ENCODE measurements around the gene MYOT. TPM values are rescaled to one million over a fixed set of nuclear protein-coding genes. Genes with fewer than 3 reads are reported as not detected.

Gene MYOT
- total RNA-seq, 1 donor from 2014 or later: not detected

GRCh38 chr5:137933491-137933911 lies 65.8 kb downstream of the MYOT start:
- Histone ChIP-seq H3K79me2 (ENCODE audit: insufficient read depth, low read length) (no peaks in the 10 kb centered on the region), H3K4me2 (ENCODE audit: low read length) (no peak overlapping the region), H3K4me1 (ENCODE audit: insufficient read depth, low read length) (no peaks in the 10 kb centered on the region), H3K36me3 (ENCODE audit: insufficient read depth, low read length) (peaks cover 4% of the 10 kb centered on the region), H3K9me3 (ENCODE audit: insufficient read depth, low read depth, low read length) (no peaks in the 10 kb centered on the region), H3K9ac (ENCODE audit: low read length) (no peak overlapping the region), H3K27me3 (ENCODE audit: insufficient read depth, low read length) (no peaks in the 10 kb centered on the region), H2AFZ (ENCODE audit: low read depth, low read length) (no peak overlapping the region), H4K20me1 (ENCODE audit: insufficient read depth, low read length) (no peaks in the 10 kb centered on the region), H3K4me3 (ENCODE audit: insufficient read depth, low read depth, low read length) (no peak overlapping the region), H3K27ac (ENCODE audit: low read depth, low read length) (no peak overlapping the region)
- Mint-ChIP-seq H3K36me3 (ENCODE audit: low read depth, unreplicated experiment) (peaks cover 3% of the 10 kb centered on the region), H3K9me3 (ENCODE audit: unreplicated experiment) (no peaks in the 10 kb centered on the region), H3K4me3 (ENCODE audit: unreplicated experiment) (no peak overlapping the region), H3K27ac (ENCODE audit: unreplicated experiment) (no peak overlapping the region), H3K4me1 (ENCODE audit: low read depth, unreplicated experiment) (peaks cover 3% of the 10 kb centered on the region), H3K27me3 (ENCODE audit: low read depth, unreplicated experiment) (no peaks in the 10 kb centered on the region)
- DNase-seq (ENCODE audit: low read depth): peak; percentile 47
- FAIRE-seq: no peak
- TF ChIP-seq EZH2 (IDR thresholded peaks at IDR 0.05; ENCODE audit: insufficient read depth, low read length) (no peak), CTCF (IDR thresholded peaks at IDR 0.05; ENCODE audit: insufficient read depth, low read depth, low read length) (no peak)

GRCh38 chr5:137935190-137935589 lies 67.5 kb downstream of the MYOT start:
- H4K20me1 ChIP-seq (ENCODE audit: insufficient read depth, low read length): no peaks in the 10 kb centered on the region
- no peak overlapping the region for H3K27ac ChIP-seq (ENCODE audit: low read depth, low read length)
- H3K4me3 Mint-ChIP-seq (ENCODE audit: unreplicated experiment): no peak overlapping the region
- H3K9ac ChIP-seq (ENCODE audit: low read length): no peak overlapping the region
- H3K27me3 ChIP-seq (ENCODE audit: insufficient read depth, low read length): no peaks in the 10 kb centered on the region
- H3K79me2 ChIP-seq (ENCODE audit: insufficient read depth, low read length): no peaks in the 10 kb centered on the region
- H3K27me3 Mint-ChIP-seq (ENCODE audit: low read depth, unreplicated experiment): no peaks in the 10 kb centered on the region
- H3K4me1 ChIP-seq (ENCODE audit: insufficient read depth, low read length): no peaks in the 10 kb centered on the region
- TF ChIP-seq EZH2 (IDR thresholded peaks at IDR 0.05; ENCODE audit: insufficient read depth, low read length) (no peak), CTCF (IDR thresholded peaks at IDR 0.05; ENCODE audit: insufficient read depth, low read depth, low read length) (no peak)
- peaks cover 14% of the 10 kb centered on the region for H3K36me3 Mint-ChIP-seq (ENCODE audit: low read depth, unreplicated experiment)
- H3K4me2 ChIP-seq (ENCODE audit: low read length): no peak overlapping the region
- no peak overlapping the region for H3K4me3 ChIP-seq (ENCODE audit: insufficient read depth, low read depth, low read length)
- H3K9me3 Mint-ChIP-seq (ENCODE audit: unreplicated experiment): no peaks in the 10 kb centered on the region
- no peak overlapping the region for H3K27ac Mint-ChIP-seq (ENCODE audit: unreplicated experiment)
- H3K36me3 ChIP-seq (ENCODE audit: insufficient read depth, low read length): peaks cover 21% of the 10 kb centered on the region
- no peak for DNase-seq (ENCODE audit: low read depth)
- no peak overlapping the region for H2AFZ ChIP-seq (ENCODE audit: low read depth, low read length)
- FAIRE-seq: no peak
- H3K9me3 ChIP-seq (ENCODE audit: insufficient read depth, low read depth, low read length): no peaks in the 10 kb centered on the region
- H3K4me1 Mint-ChIP-seq (ENCODE audit: low read depth, unreplicated experiment): peaks cover 3% of the 10 kb centered on the region

- Histone ChIP-seq H2AFZ (ENCODE audit: low read depth, low read length) (no peak overlapping the region), H3K79me2 (ENCODE audit: insufficient read depth, low read length) (no peaks in the 10 kb centered on the region), H3K9me3 (ENCODE audit: insufficient read depth, low read depth, low read length) (no peaks in the 10 kb centered on the region), H3K27me3 (ENCODE audit: insufficient read depth, low read length) (no peaks in the 10 kb centered on the region), H3K27ac (ENCODE audit: low read depth, low read length) (no peak overlapping the region), H3K9ac (ENCODE audit: low read length) (no peak overlapping the region), H3K4me3 (ENCODE audit: insufficient read depth, low read depth, low read length) (no peak overlapping the region), H3K4me1 (ENCODE audit: insufficient read depth, low read length) (no peaks in the 10 kb centered on the region), H3K4me2 (ENCODE audit: low read length) (no peak overlapping the region), H3K36me3 (ENCODE audit: insufficient read depth, low read length) (peaks cover 21% of the 10 kb centered on the region), H4K20me1 (ENCODE audit: insufficient read depth, low read length) (no peaks in the 10 kb centered on the region)
- Mint-ChIP-seq H3K4me3 (ENCODE audit: unreplicated experiment) (no peak overlapping the region), H3K36me3 (ENCODE audit: low read depth, unreplicated experiment) (peaks cover 14% of the 10 kb centered on the region), H3K9me3 (ENCODE audit: unreplicated experiment) (no peaks in the 10 kb centered on the region), H3K4me1 (ENCODE audit: low read depth, unreplicated experiment) (peaks cover 3% of the 10 kb centered on the region), H3K27me3 (ENCODE audit: low read depth, unreplicated experiment) (no peaks in the 10 kb centered on the region), H3K27ac (ENCODE audit: unreplicated experiment) (no peak overlapping the region)
- no peak for DNase-seq (ENCODE audit: low read depth)
- FAIRE-seq: no peak
- TF ChIP-seq CTCF (IDR thresholded peaks at IDR 0.05; ENCODE audit: insufficient read depth, low read depth, low read length) (no peak), EZH2 (IDR thresholded peaks at IDR 0.05; ENCODE audit: insufficient read depth, low read length) (no peak)
Measured at GRCh38 chr5:137935694-137936093, 68.0 kb downstream of the MYOT start.

Other genes with a start within 250 kb of the MYOT start
- 8.9 and 11.8 TPM in 2 replicates for gene KLHL3, start 131.8 kb upstream of the MYOT start, total RNA-seq
- gene HNRNPA0, start 113.5 kb upstream of the MYOT start, total RNA-seq: 29.5 and 30.2 TPM in 2 replicates
- not detected in 2 replicates for gene PKD2L2, start 21.6 kb downstream of the MYOT start, total RNA-seq
- 25.3 and 32.0 TPM in 2 replicates for gene FAM13B, start 165.2 kb downstream of the MYOT start, total RNA-seq
- not detected in 2 replicates for gene WNT8A, start 216.2 kb downstream of the MYOT start, total RNA-seq